Panc1 (cell line): ENCODE measurements around the gene MAB21L3.

Experiments used
- POLR2AphosphoS5 ChIP-seq: IDR thresholded peaks from 2 replicates; pipeline ENCODE4 v1.6.1; 2012; ENCODE audit warnings: mild to moderate bottlenecking, low read depth, low read length, moderate library complexity
- SIN3A ChIP-seq: IDR thresholded peaks from 2 replicates; pipeline ENCODE4 v1.6.1; 2012; ENCODE audit warnings: low read depth, mild to moderate bottlenecking, low read length, moderate library complexity, borderline replicate concordance; ENCODE audit not compliant: insufficient read depth
- TF ChIP-seq, protein P1 (sequence below): fragments of 450-650 bp; IDR thresholded peaks from 2 replicates; pipeline ENCODE4 v1.5.1; 2017; ENCODE audit warnings: mild to moderate bottlenecking
- TF ChIP-seq, protein P2 (sequence below), 2 experiments: IDR thresholded peaks; 2 replicates each; pipeline ENCODE4 v1.6.1; 2011 to 2012; ENCODE audit warnings: low read depth in 2 of 2, control low read depth in 1 of 2, low read length in 1 of 2, mild to moderate bottlenecking in 1 of 2, moderate library complexity in 1 of 2; ENCODE audit not compliant: insufficient read depth in 1 of 2

DNA sequence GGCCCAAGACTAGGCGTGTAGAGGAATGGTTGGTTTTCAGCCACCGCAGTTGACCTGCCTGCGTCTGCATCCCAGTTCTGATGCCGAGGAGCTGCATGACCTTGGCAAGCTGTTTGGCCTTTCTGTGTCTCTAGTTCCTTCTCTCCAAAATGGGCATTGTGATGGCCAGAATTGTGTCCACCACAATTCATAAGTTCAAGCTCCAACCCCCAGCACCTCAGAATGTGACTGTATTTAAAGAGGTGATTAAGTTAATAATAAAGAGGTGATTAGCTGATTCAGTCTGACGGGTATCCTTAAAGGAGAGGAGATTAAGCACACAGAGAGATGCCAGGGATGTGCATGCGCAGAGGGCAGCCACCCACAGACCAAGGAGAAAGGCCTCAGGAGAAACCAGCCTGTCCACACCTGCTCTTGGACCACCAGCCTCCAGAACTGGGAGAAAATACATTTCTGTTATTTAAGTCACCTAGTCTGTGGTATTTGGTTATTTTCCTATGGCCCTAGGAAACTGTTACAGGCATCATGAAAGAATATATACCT is 28.5 kb downstream of the MAB21L3 start:
- TF ChIP-seq, protein P1, sequence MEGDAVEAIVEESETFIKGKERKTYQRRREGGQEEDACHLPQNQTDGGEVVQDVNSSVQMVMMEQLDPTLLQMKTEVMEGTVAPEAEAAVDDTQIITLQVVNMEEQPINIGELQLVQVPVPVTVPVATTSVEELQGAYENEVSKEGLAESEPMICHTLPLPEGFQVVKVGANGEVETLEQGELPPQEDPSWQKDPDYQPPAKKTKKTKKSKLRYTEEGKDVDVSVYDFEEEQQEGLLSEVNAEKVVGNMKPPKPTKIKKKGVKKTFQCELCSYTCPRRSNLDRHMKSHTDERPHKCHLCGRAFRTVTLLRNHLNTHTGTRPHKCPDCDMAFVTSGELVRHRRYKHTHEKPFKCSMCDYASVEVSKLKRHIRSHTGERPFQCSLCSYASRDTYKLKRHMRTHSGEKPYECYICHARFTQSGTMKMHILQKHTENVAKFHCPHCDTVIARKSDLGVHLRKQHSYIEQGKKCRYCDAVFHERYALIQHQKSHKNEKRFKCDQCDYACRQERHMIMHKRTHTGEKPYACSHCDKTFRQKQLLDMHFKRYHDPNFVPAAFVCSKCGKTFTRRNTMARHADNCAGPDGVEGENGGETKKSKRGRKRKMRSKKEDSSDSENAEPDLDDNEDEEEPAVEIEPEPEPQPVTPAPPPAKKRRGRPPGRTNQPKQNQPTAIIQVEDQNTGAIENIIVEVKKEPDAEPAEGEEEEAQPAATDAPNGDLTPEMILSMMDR = no peak
- TF ChIP-seq SIN3A (no peak), POLR2AphosphoS5 (no peak)
- TF ChIP-seq, protein P2, sequence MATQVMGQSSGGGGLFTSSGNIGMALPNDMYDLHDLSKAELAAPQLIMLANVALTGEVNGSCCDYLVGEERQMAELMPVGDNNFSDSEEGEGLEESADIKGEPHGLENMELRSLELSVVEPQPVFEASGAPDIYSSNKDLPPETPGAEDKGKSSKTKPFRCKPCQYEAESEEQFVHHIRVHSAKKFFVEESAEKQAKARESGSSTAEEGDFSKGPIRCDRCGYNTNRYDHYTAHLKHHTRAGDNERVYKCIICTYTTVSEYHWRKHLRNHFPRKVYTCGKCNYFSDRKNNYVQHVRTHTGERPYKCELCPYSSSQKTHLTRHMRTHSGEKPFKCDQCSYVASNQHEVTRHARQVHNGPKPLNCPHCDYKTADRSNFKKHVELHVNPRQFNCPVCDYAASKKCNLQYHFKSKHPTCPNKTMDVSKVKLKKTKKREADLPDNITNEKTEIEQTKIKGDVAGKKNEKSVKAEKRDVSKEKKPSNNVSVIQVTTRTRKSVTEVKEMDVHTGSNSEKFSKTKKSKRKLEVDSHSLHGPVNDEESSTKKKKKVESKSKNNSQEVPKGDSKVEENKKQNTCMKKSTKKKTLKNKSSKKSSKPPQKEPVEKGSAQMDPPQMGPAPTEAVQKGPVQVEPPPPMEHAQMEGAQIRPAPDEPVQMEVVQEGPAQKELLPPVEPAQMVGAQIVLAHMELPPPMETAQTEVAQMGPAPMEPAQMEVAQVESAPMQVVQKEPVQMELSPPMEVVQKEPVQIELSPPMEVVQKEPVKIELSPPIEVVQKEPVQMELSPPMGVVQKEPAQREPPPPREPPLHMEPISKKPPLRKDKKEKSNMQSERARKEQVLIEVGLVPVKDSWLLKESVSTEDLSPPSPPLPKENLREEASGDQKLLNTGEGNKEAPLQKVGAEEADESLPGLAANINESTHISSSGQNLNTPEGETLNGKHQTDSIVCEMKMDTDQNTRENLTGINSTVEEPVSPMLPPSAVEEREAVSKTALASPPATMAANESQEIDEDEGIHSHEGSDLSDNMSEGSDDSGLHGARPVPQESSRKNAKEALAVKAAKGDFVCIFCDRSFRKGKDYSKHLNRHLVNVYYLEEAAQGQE (IDR thresholded peaks at IDR 0.05; ENCODE audit: insufficient read depth in 1 of 2, low read depth in 2 of 2, low read length in 1 of 2) = no peak
